HG03565 (cell line): ENCODE results near the gene PLIN5.

ENCODE experiments used
- ATAC-seq: cut with Tn5 transposase; IDR thresholded peaks from one replicate; pipeline ENCODE4 v1.9.1; 2021; ENCODE audit warnings: mild to moderate bottlenecking, moderate library complexity; ENCODE audit not compliant: unreplicated experiment

Gene PLIN5

DNA sequence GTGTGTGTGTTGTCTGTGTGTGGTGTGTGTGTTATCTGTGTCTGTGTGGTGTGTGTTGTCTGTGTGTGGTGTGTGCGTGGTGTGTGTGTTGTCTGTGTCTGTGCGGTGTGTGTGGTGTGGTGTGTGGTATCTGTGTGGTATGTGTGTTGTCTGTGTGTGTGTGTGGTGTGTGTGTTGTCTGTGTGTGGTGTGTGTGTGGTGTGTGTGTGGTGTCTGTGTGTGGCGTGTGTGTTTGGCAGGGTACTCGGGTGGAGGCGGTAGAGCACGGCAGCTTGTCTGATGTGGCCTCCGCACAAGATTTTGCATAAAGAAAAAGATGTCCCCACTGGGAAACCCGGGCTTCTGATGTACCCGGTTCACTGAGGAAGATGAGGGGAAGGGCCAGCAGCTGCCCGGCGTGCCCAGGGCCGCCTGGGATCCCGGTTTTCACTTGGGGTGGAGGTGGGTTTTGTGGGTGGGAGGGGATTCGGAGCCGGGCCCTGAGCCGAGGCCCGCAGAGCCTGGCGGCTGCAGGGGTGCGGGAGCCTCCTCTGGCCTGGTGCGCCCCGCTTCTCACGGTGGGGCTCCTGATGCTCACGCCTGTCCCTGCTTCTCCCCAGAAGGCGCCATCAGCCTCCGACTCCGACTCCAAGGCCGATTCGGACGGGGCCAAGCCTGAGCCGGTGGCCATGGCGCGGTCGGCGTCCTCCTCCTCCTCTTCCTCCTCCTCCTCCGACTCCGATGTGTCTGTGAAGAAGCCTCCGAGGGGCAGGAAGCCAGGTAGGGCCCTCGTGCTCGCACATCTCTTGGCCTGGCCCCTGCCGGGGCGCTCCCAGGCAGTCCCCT lies 41.7 kb downstream of the PLIN5 start:
- ATAC-seq: no peak

DNA sequence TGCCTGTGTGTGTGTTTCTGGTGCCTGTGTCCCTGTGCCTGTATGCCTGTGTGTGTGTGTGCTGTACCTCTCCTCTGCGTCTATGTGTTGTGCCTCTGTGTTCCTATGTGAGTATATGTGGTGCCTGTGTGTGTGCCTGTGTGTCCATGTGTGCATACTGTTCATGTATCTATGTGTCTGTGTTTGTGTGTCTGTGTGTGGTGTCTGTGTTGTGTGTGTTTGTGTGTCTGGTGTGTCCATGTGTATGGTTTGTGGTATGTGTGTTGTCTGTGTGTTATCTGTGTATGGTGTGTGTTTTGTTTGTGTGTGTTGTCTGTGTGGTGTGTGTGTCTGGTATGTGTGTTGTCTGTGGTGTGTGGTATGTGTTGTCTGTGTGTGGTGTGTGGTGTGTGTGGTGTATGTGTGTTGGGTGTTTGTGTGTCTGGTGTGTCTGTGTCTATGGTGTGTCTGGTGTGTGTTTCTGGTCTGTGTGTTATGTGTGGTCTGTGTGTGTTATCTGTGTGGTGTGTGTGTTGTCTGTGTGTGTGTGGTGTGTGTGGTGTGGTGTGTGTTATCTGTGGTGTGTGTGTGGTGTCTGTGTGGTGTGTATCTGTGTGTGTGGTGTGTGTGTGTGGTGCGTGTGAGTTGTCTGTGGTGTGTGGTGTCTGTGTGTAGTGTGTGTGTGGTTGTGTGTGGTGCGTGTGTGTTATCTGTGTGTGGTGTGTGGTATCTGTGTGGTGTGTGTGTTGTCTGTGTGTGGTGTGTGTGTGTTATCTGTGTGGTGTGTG lies 42.5 kb downstream of the PLIN5 start:
- no peak for ATAC-seq

DNA sequence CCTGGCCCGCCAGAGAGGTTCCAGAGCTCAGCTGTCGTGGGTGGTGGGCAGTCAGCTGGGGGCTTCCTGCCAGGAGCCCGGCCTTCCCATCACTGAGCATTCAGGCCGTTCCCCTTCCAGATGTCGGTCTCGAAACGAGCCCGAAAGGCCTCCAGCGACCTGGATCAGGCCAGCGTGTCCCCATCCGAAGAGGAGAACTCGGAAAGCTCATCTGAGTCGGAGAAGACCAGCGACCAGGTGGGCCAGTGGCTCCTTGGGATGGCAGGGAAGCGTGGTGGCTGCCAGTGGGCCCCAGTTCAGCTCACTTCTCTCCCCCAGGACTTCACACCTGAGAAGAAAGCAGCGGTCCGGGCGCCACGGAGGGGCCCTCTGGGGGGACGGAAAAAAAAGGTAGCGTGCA lies 43.6 kb downstream of the PLIN5 start:
- no peak for ATAC-seq

DNA sequence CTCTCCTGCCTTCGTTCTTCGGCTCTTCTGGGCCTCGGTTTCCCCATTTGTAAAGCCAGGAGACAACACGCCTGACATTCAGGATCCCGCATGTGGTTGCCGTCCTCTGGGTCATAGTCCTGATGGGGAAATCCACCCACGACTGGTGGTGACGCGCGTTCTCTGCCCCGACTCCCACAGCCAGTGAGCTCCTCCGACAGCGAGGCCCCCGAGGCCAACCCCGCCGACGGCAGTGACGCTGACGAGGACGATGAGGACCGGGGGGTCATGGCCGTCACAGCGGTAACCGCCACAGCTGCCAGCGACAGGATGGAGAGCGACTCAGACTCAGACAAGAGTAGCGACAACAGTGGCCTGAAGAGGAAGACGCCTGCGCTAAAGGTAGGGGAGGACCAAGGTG lies 46.5 kb downstream of the PLIN5 start:
- ATAC-seq: no peak

DNA sequence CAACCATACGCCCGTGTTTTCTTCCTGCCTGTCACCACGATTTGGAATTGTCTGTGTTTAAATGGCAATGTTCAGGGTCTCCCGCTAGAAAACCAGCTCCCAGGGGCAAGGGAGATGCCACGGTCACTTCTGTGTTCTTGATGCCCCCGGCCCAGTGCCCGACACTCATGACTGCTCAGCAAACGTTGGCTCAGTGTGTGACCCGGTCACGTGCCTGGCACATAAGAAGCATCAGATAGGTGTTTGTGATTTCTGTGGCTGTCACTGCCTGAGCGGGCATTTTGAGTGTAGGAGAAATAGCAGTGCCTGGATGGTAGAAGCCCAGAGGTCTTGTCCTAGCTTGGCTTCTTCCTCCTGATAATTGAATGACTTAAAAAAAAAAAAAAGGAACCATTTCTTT lies 47.5 kb downstream of the PLIN5 start:
- no peak for ATAC-seq

DNA sequence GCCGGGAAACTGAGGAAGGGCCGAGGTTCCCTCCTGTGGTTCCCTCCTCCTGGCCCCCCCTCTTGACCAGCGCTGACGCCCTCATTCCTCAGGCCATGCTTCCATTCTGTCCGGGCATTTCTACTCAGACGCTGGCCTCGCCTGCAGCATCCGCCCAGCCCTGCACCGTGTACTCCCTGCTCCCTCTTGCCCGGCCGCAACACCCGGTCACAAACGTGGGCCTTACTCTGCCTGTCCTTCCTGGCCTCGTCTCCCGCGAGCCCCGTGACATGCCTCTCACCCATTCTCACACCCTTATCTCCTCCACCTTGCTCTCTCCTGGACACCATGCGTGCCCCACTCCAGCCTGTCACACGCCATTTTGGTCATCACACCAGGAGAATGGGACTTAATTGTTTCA lies 51.6 kb downstream of the PLIN5 start:
- ATAC-seq: no peak

DNA sequence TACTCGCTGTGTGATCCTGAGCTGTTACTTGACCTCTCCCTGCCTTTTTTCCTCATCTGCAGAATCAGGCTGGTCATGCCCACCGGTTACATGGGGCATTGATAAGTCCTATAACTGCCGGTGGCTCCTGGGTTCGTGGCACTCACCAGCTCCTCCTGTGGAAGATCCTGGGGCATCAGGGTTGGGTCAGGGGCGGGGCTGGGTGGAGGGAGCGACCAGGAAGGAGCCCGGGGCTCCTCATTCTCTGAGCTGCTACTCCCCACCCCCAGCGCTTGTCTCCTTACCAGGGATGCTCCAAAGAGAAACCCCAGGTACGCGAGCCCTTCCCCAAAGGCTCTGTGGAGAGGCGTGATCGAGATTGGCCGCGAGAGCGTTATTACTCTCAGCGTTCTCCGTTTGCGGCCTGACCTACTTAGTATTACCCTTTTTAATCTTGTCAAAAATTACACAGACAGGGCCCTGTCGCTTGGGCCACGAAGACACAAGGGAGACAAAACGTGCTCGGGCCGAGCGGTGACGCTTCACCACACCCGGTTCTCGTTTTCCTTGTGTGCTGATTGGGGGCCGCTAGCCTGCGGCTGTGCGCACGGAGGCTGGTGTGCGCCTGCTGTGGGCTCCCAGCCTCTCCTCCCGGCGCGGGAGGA lies 52.2 kb downstream of the PLIN5 start:
- ATAC-seq: no peak

DNA sequence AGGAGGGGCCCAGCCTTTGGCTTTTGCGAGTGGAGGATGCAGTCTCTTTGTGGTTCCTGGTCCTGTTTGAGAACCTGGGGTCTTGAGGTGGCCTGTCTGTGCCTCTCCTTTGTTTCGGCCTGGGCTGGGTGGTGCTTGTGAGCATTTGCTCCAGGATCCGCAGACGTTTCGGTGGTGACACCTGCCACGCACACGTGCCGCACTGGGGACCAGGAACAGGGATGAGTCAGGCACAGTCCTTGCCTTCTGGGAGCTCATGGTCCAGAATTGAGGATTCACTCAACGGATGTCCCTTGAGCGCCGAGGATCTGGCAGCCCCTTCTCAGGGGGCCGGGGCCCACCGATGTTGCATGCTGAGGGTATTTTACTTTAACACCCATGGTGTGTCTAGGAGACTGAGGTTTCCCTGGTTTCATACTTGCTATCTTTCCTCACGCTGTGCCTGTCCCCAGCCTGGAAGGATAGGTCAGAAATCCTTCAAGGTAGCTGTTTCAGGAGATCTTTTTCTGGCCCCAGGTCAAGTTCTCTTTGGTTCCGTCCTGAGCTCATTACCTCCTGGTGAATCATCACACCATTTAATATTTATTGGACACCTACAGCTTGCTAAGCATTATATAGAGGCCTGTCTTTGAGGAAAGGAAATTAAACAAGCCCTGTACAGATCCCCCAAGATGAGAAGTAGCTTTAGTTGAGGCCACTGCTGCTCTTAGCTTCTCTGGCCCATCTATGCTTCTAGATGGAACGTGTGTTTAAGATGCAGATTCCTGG lies 57.8 kb downstream of the PLIN5 start:
- no peak for ATAC-seq

DNA sequence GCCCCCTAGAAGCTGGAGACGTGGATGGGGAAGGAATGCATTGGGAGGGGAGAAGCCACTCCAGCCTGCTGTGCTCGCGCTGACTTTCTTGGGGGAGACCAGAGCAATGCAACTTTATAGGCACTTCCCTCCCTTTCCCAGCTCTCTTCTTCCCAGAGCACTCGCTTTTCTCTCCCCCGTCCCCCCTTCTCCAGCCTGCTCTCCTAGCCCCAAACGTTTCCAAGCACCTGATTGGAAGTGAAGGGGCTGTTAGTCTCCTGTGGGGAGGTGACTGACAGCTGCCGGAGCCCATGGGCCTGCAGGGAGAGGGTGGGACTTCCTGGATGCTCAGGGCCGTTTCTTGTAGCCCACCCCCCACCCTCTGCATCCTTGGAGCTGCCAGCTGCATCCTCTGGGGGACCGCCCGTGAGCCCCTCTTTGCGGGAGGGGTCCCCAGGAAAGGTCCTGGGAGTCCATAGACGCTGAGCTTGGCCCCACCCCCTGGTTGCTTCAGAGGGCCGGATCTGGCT lies 60.5 kb downstream of the PLIN5 start:
- ATAC-seq: no peak

DNA sequence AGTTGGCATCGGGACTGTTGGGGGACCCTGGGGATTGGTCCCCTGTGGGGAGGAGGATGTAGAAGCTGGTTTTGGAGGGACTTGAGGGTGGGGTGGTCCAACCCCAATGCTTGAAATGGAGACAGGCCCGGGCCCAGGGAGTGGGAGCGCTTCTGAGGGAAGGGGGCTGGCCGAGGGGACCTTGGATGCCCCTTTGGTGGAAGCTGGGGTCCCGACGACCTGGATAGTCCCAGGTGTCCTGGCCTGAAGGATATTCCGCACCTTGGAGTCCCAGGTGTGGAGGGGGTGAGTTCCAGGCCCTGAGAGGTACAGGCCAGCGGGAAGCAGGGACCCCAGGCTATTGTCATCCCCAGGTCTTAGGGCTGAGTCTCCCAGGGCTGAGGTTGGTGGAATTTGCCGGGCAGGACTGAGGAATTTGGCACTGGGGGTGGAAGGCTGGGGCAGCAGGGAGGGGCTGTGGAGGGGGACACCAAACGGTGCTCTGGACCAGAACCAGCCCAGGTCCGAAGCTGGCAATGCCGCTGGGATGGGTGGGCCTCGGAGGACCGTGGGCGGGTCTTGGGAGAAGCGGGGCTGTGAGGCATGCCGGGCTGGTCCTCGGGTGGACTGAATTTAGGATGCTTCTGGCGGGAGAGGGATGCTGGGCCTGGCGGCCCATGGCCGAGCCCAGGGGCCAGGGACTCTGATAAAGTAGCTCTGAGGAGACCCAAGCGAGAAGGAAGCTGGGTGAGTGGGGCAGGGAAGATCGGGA lies 61.1 kb downstream of the PLIN5 start:
- ATAC-seq: no peak

DNA sequence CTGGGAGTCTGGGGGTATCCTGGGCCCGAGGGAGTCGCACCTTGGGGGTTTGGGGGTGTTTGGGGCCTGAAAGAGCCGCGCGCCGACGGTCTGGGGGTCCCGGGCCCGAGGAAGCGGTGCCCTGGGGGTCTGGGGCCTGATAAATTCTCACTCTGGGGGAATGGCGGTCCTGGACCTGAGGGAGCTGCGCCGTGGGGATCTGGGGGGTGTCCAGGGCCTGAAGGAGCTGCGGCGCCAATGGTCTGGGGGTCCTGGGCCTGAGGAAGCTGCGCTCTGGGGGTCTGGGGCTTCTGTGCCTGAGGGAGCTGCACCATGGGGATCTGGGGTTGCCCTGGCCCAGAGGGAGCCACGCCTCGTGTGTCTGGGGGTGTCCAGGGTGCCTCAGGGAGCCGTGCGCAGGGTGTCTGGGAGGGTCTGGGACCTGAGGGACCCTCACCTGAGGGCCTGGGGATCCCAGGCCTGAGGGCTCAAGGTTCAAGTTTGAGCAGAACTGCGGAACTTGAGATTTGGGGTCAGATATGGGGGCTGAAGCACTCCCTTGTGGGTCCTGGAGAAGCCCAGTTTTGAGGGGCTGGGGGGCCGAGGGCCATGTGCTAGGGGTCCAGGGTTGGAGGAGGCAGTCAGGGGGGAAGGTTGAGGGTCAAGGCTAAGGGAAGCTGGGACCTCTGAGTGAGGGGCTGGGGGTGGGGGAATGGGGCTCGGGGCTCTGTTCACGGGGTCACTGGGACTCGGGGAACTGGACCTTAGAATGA lies 61.8 kb downstream of the PLIN5 start:
- no peak for ATAC-seq
